HepG2 (cell line): ENCODE measurements around the gene MEIG1. TPM values are rescaled to one million over a fixed set of nuclear protein-coding genes. Genes with fewer than 3 reads are reported as not detected.
A peak's percentile ranks its signal among the peaks of the same experiment; 100 is the strongest.

ENCODE experiments used
- ATAC-seq: fragments of 200-7000 bp; cut with Tn5 transposase; 3 replicates; pipeline ENCODE4 v1.9.1; 2020; ENCODE audit warnings: mild to moderate bottlenecking, moderate library complexity
- BruUV-seq: library from RNA; stranded (reverse); fragments of 400-500 nt; replicated peaks from 2 replicates; lab custom pipeline; 2021; lab: Mats Ljungman, UMichigan
- CTCF ChIA-PET: fragments of 300-600 bp; formaldehyde crosslinking; extraction: SDS; loops from one replicate; lab custom pipeline; 2021; ENCODE audit warnings: low total read pairs, inconsistent platforms, low intra/inter-chr PET ratio; lab: Yijun Ruan, JAX
- POLR2A ChIA-PET: fragments of 350-600 bp; sonication (Branson Sonifier 250); formaldehyde crosslinking; loops from one replicate; lab custom pipeline; 2020; ENCODE audit warnings: antibody characterized with exemption, inconsistent platforms; lab: Yijun Ruan, JAX
- DNase-seq: peaks from one replicate; pipeline ENCODE4 v3.0.0-alpha.2; 2015; ENCODE audit warnings: low spot score
- FAIRE-seq: peaks from 3 replicates; lab custom pipeline; 2011; peaks lifted over from hg19 to GRCh38; lab: Jason Lieb, UNC
- H2AFZ ChIP-seq: one replicate; pipeline ENCODE4 v1.6.1; 2011; ENCODE audit warnings: low read length, inconsistent platforms
- H3K27ac ChIP-seq: fragments of 300-600 bp; 3 replicates; pipeline ENCODE4 v1.8.0; 2011; ENCODE audit warnings: mixed run types, mild to moderate bottlenecking, mixed read lengths, low read length, inconsistent platforms; ENCODE audit not compliant: insufficient read depth; ENCODE audit errors: extremely low read length
- H3K27me3 ChIP-seq, 2 experiments: fragments of 200-600 bp in 1 of 2; 2 replicates in 1 of 2; 3 replicates in 1 of 2; pipeline versions ENCODE4 v1.6.0 to v1.8.0; 2011; ENCODE audit warnings: low read length in 2 of 2, mild to moderate bottlenecking in 2 of 2, moderate library complexity in 2 of 2, inconsistent platforms in 1 of 2; ENCODE audit not compliant: insufficient read depth in 2 of 2, control insufficient read depth in 1 of 2
- H3K36me3 ChIP-seq, 2 experiments: fragments of 200-600 bp in 1 of 2; replicated peaks in 1 of 2; 2 replicates in 1 of 2; 3 replicates in 1 of 2; pipeline versions ENCODE4 v1.5.1 to v1.8.0; 2011; ENCODE audit warnings: low read length in 2 of 2, inconsistent platforms in 1 of 2; ENCODE audit not compliant: insufficient read depth in 2 of 2, control insufficient read depth in 1 of 2
- H3K4me1 ChIP-seq: 2 replicates; pipeline ENCODE4 v1.5.1; 2012; ENCODE audit warnings: low read length, inconsistent platforms; ENCODE audit not compliant: insufficient read depth
- H3K4me2 ChIP-seq: 2 replicates; pipeline ENCODE4 v1.6.0; 2011; ENCODE audit warnings: low read depth, low read length, inconsistent platforms
- H3K4me3 ChIP-seq, 3 experiments: fragments of 200-600 bp in 1 of 3; sonication (generic), shearing (Covaris generic) in 1 of 3; replicated peaks in 1 of 3; 2 replicates each; pipeline ENCODE4 v1.5.1; 2011 to 2016; ENCODE audit warnings: low read length in 3 of 3, inconsistent platforms in 2 of 3, low read depth in 2 of 3, mild to moderate bottlenecking in 2 of 3, control low read depth in 1 of 3, mixed read lengths in 1 of 3; ENCODE audit not compliant: insufficient read depth in 1 of 3
- H3K79me2 ChIP-seq: one replicate; pipeline ENCODE4 v1.6.1; 2011; ENCODE audit warnings: low read length, inconsistent platforms; ENCODE audit not compliant: insufficient read depth
- H3K9ac ChIP-seq: 2 replicates; pipeline ENCODE4 v1.6.0; 2011; ENCODE audit warnings: mild to moderate bottlenecking, low read depth, low read length, inconsistent platforms; ENCODE audit not compliant: insufficient read depth
- H3K9me3 ChIP-seq: 2 replicates; pipeline ENCODE4 v1.5.1; 2012; ENCODE audit warnings: mild to moderate bottlenecking, low read length
- H4K20me1 ChIP-seq: 2 replicates; pipeline ENCODE4 v1.6.0; 2011; ENCODE audit warnings: inconsistent platforms, mild to moderate bottlenecking, low read length, moderate library complexity; ENCODE audit not compliant: insufficient read depth
- MAFK ChIP-seq, 2 experiments: IDR thresholded peaks in 1 of 2; conservative IDR thresholded peaks in 1 of 2; 2 replicates each; pipeline ENCODE4 v1.6.1; 2011; ENCODE audit warnings: improper control_type of control experiment in 2 of 2, low read length in 2 of 2
- WGBS: methylation state at CpG from one replicate; pipeline ENCODE4 v1.1.6; 2017; ENCODE audit warnings: low lambda C conversion rate; 5-methylcytosine and 5-hydroxymethylcytosine counted together
- in situ Hi-C: cut with HindIII; loops from 2 replicates; pipeline ENCODE4 v1.10.0; 2017; ENCODE audit warnings: low pct_unique_long_range_greater_than_20kb; ENCODE audit not compliant: extremely low pct_ligation_motif_present
- intact Hi-C: fragments of 100-400 bp; cut with micrococcal nuclease; formaldehyde crosslinking; loops from one replicate; pipeline ENCODE4 v1.10.0; 2022; ENCODE audit not compliant: unreplicated experiment
- polyA plus RNA-seq, 8 experiments: library from polyadenylated mRNA; depleted of rRNA in 3 of 8; stranded (reverse) in 7 of 8; unstranded in 1 of 8; fragments of >200 nt; fragmentation: Illumina TruSeq in 4 of 8; extraction: Trizol in 4 of 8; gene quantifications; 2 replicates each; pipeline versions ENCODE4 v1.2.1 to v1.2.3, GENCODE V29; 2011 to 2016; ENCODE audit warnings: low read depth in 4 of 8, missing spikeins in 1 of 8, mixed read lengths in 1 of 8; ENCODE audit not compliant: insufficient read depth in 1 of 8
- total RNA-seq, 5 experiments: library from RNA; depleted of rRNA; stranded (reverse); fragments of >200 nt; fragmentation: Illumina TruSeq; extraction: Trizol; gene quantifications; 2 replicates each; pipeline ENCODE4 v1.2.3, GENCODE V29; 2016; ENCODE audit warnings: low read depth in 1 of 5
- TF ChIP-seq, protein P1 (sequence below): sonication (generic); formaldehyde crosslinking; IDR thresholded peaks from 2 replicates; pipeline ENCODE4 v1.8.1; 2023; ENCODE audit warnings: mild to moderate bottlenecking, inconsistent platforms, moderate library complexity, missing genetic modification reagents, borderline replicate concordance
- TF ChIP-seq, protein P2 (sequence below), 2 experiments: sonication (generic) in 1 of 2; formaldehyde crosslinking in 1 of 2; IDR thresholded peaks; 2 replicates each; pipeline versions ENCODE4 v1.4.0 to v1.6.1; 2018 to 2020; ENCODE audit warnings: missing genetic modification reagents in 2 of 2, borderline replicate concordance in 1 of 2, low read depth in 1 of 2, mild to moderate bottlenecking in 1 of 2, missing biosample characterization in 1 of 2

MEIG1 gene
- total and polyA plus RNA-seq, 2 of the 13 experiments (the other 11 are each of a cell fraction or from before 2014, with no cell fraction given), result not detected

DNA sequence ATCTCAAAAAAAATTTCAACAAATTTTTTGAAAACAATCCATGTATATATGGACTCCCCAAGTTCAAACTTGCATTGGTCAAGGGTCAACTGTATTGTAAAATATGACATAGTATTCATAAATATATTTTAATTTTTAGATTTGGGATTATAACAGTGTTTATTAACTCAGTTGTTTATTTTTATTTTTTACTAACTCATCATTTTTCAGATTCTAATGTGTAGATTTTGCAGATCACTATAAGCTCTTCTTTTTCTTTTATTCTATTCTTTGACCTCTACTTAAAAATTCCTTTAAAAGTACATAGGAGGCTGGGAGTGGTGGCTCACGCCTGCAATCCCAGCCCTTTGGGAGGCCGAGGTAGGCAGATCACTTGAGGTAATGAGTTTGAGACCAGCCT is 8.7 kb downstream of the MEIG1 start:
- H3K79me2 ChIP-seq, result no peaks in the 10 kb centered on the region
- ChIA-PET CTCF (no interaction called here), POLR2A (interaction anchor here (1.8 to 2.2 kb wide), 2 partner anchors 9 to 14 kb away, joined by 9 read pairs; partner anchors contain the start of genes DCLRE1C and MEIG1)
- no peak overlapping the region for H3K9ac ChIP-seq
- in situ Hi-C loops, result loop anchor here (10.0 kb wide), 1 partner anchor 137 kb away; no protein-coding TSS in a partner anchor
- DNase-seq (no peak), ATAC-seq (no peak), FAIRE-seq (no peak)
- peaks cover 10% of the 10 kb centered on the region; the same call in 1 of the 2 replicates for H3K4me1 ChIP-seq
- BruUV-seq, result no TSS peak
- no peaks in the 10 kb centered on the region for H4K20me1 ChIP-seq
- intact Hi-C loops, result no loop called here
- 23% methylated on average over 2 of the region's 2 CpGs for WGBS
- no peaks in the 10 kb centered on the region for H3K9me3 ChIP-seq
- H2AFZ ChIP-seq, result no peak overlapping the region
- no peaks in the 10 kb centered on the region for H3K36me3 ChIP-seq
- TF ChIP-seq, protein P1, sequence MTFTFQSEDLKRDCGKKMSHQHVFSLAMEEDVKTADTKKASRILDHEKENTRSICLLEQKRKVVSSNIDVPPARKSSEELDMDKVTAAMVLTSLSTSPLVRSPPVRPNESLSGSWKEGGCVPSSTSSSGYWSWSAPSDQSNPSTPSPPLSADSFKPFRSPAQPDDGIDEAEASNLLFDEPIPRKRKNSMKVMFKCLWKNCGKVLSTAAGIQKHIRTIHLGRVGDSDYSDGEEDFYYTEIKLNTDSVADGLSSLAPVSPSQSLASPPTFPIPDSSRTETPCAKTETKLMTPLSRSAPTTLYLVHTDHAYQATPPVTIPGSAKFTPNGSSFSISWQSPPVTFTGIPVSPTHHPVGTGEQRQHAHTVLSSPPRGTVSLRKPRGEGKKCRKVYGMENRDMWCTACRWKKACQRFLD (CRISPR knock-in tag), result no peak
- TF ChIP-seq, protein P2, sequence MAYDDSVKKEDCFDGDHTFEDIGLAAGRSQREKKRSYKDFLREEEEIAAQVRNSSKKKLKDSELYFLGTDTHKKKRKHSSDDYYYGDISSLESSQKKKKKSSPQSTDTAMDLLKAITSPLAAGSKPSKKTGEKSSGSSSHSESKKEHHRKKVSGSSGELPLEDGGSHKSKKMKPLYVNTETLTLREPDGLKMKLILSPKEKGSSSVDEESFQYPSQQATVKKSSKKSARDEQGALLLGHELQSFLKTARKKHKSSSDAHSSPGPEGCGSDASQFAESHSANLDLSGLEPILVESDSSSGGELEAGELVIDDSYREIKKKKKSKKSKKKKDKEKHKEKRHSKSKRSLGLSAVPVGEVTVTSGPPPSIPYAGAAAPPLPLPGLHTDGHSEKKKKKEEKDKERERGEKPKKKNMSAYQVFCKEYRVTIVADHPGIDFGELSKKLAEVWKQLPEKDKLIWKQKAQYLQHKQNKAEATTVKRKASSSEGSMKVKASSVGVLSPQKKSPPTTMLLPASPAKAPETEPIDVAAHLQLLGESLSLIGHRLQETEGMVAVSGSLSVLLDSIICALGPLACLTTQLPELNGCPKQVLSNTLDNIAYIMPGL (CRISPR knock-in tag; IDR thresholded peaks at IDR 0.05; ENCODE audit: borderline replicate concordance in 1 of 2, low read depth in 1 of 2), result no peak
- TF ChIP-seq MAFK (conservative IDR thresholded peaks at IDR 0.05 in 1 of 2, IDR thresholded peaks at IDR 0.05 in 1 of 2; ENCODE audit: low read length in 2 of 2), result peak in 1 of 2 experiments; percentile 48; a peak in 2 of 4 replicates
- no peak overlapping the region for H3K27ac ChIP-seq
- no peak overlapping the region for H3K4me3 ChIP-seq
- H3K4me2 ChIP-seq, result no peak overlapping the region
- H3K27me3 ChIP-seq, result no peaks in the 10 kb centered on the region
